OCI-LY7 (cell line): ENCODE results near the gene TESPA1. TPM values are rescaled to one million over a fixed set of nuclear protein-coding genes. Genes with fewer than 3 reads are reported as not detected.

Source experiments
- BruUV-seq: library from RNA; stranded (reverse); fragments of 400-500 nt; replicated peaks from 2 replicates; lab custom pipeline; 2021; lab: Mats Ljungman, UMichigan
- CTCF ChIA-PET: fragments of 300-600 bp; sonication (Branson Sonifier 250); formaldehyde crosslinking; loops from one replicate; lab custom pipeline; 2022; ENCODE audit warnings: antibody characterized with exemption; ENCODE audit not compliant: unreplicated experiment; lab: Charles Lee
- POLR2A ChIA-PET: fragments of 300-600 bp; sonication (Branson Sonifier 250); formaldehyde crosslinking; loops from one replicate; lab custom pipeline; 2022; ENCODE audit warnings: antibody characterized with exemption; lab: Charles Lee
- DNase-seq: peaks from one replicate; pipeline ENCODE4 v3.0.0-alpha.2; 2015; ENCODE audit warnings: low spot score
- H2AFZ ChIP-seq: fragments of 200-600 bp; sonication (generic), shearing (Covaris generic); 2 replicates; pipeline ENCODE4 v1.6.1; 2014; ENCODE audit warnings: mild to moderate bottlenecking, antibody characterized with exemption, low read length, moderate library complexity
- H3K27ac ChIP-seq: fragments of 200-600 bp; sonication (generic); 2 replicates; pipeline ENCODE4 v1.5.1; 2014; ENCODE audit warnings: mixed run types, low read depth, mild to moderate bottlenecking, moderate library complexity, low read length, inconsistent platforms; ENCODE audit not compliant: poor library complexity, severe bottlenecking
- H3K36me3 ChIP-seq: fragments of 200-600 bp; sonication (generic); 2 replicates; pipeline ENCODE4 v1.6.1; 2014; ENCODE audit warnings: mild to moderate bottlenecking, antibody characterized with exemption, low read length, moderate library complexity, mixed read lengths; ENCODE audit not compliant: insufficient read depth
- H3K4me1 ChIP-seq: fragments of 200-600 bp; sonication (generic); 2 replicates; pipeline ENCODE4 v1.5.1; 2014; ENCODE audit warnings: mild to moderate bottlenecking, low read length; ENCODE audit not compliant: insufficient read depth, poor library complexity, severe bottlenecking
- H3K4me2 ChIP-seq: fragments of 200-600 bp; sonication (generic); 2 replicates; pipeline ENCODE4 v1.6.1; 2014; ENCODE audit warnings: mild to moderate bottlenecking, low read length
- H3K4me3 ChIP-seq: fragments of 200-600 bp; sonication (generic); 2 replicates; pipeline ENCODE4 v1.5.1; 2014; ENCODE audit warnings: mild to moderate bottlenecking, low read depth, low read length; ENCODE audit not compliant: poor library complexity, severe bottlenecking
- H3K79me2 ChIP-seq: fragments of 200-600 bp; sonication (generic); 2 replicates; pipeline ENCODE4 v1.6.1; 2016; ENCODE audit warnings: low read depth, mild to moderate bottlenecking, low read length, moderate library complexity, mixed read lengths; ENCODE audit not compliant: insufficient read depth
- H3K9me2 ChIP-seq: fragments of 200-600 bp; sonication (generic); 2 replicates; pipeline ENCODE4 v1.6.1; 2016; ENCODE audit warnings: mild to moderate bottlenecking, low read length, mixed read lengths; ENCODE audit not compliant: insufficient read depth
- H3K9me3 ChIP-seq: fragments of 200-600 bp; sonication (generic); 2 replicates; pipeline ENCODE4 v1.6.1; 2014; ENCODE audit warnings: mild to moderate bottlenecking, mixed run types, low read length, mixed read lengths
- H4K20me1 ChIP-seq: fragments of 200-600 bp; sonication (generic); 2 replicates; pipeline ENCODE4 v1.6.1; 2014; ENCODE audit warnings: mild to moderate bottlenecking, antibody characterized with exemption, low read length, moderate library complexity, mixed read lengths; ENCODE audit not compliant: insufficient read depth
- CTCF ChIP-seq: fragments of 200-600 bp; sonication (generic); conservative IDR thresholded peaks from 2 replicates; pipeline ENCODE4 v1.5.1; 2014; ENCODE audit warnings: mild to moderate bottlenecking, antibody characterized with exemption, low read length, moderate library complexity, mixed read lengths
- EZH2phosphoT487 ChIP-seq: fragments of 200-600 bp; sonication (generic); IDR thresholded peaks from 2 replicates; pipeline ENCODE4 v1.6.1; 2018; ENCODE audit warnings: low read depth, borderline replicate concordance, mild to moderate bottlenecking, mixed run types, antibody characterized with exemption, low read length, moderate library complexity, mixed read lengths
- intact Hi-C: fragments of 100-400 bp; cut with micrococcal nuclease; formaldehyde crosslinking; loops from one replicate; pipeline ENCODE4 v1.10.0; 2022; ENCODE audit not compliant: unreplicated experiment
- total RNA-seq, 2 experiments: library from RNA; depleted of rRNA in 1 of 2; stranded (reverse); fragments of >200 nt in 1 of 2; shearing (Covaris generic) in 1 of 2; gene quantifications; 2 replicates each; pipeline ENCODE4 v1.2.3, GENCODE V29; 2014 to 2022

Gene TESPA1
- total RNA-seq, 2 experiments from 2014 or later = 9.5 to 24.1 TPM

GRCh38 chr12:54937376-54937775 lies 47.2 kb downstream of the TESPA1 start:
- no peaks in the 10 kb centered on the region for H3K9me3 ChIP-seq
- intact Hi-C loops = no loop called here
- H4K20me1 ChIP-seq = no peaks in the 10 kb centered on the region
- H3K79me2 ChIP-seq = no peaks in the 10 kb centered on the region
- peaks cover 13% of the 10 kb centered on the region for H3K4me1 ChIP-seq
- H3K4me2 ChIP-seq = no peak overlapping the region
- H3K36me3 ChIP-seq = no peaks in the 10 kb centered on the region
- no peak overlapping the region for H3K4me3 ChIP-seq
- no peak overlapping the region for H2AFZ ChIP-seq
- ChIA-PET POLR2A (no interaction called here), CTCF (no interaction called here)
- no TSS peak for BruUV-seq
- TF ChIP-seq EZH2phosphoT487 (no peak), CTCF (no peak)
- H3K9me2 ChIP-seq = no peaks in the 10 kb centered on the region
- no peak overlapping the region for H3K27ac ChIP-seq
- no peak for DNase-seq

- ChIA-PET POLR2A (no interaction called here), CTCF (no interaction called here)
- Histone ChIP-seq H2AFZ (no peak overlapping the region), H3K9me3 (no peaks in the 10 kb centered on the region), H3K36me3 (no peaks in the 10 kb centered on the region), H3K79me2 (no peaks in the 10 kb centered on the region), H3K27ac (no peak overlapping the region), H3K4me1 (peaks cover 13% of the 10 kb centered on the region), H3K4me3 (no peak overlapping the region), H3K4me2 (no peak overlapping the region), H3K9me2 (no peaks in the 10 kb centered on the region), H4K20me1 (no peaks in the 10 kb centered on the region)
- intact Hi-C loops = no loop called here
- DNase-seq = no peak
- BruUV-seq = no TSS peak
- TF ChIP-seq CTCF = no peak
- TF ChIP-seq EZH2phosphoT487 = no peak
These were observed 47.8 kb downstream of the TESPA1 start for GRCh38 chr12:54936736-54937135.

DNA sequence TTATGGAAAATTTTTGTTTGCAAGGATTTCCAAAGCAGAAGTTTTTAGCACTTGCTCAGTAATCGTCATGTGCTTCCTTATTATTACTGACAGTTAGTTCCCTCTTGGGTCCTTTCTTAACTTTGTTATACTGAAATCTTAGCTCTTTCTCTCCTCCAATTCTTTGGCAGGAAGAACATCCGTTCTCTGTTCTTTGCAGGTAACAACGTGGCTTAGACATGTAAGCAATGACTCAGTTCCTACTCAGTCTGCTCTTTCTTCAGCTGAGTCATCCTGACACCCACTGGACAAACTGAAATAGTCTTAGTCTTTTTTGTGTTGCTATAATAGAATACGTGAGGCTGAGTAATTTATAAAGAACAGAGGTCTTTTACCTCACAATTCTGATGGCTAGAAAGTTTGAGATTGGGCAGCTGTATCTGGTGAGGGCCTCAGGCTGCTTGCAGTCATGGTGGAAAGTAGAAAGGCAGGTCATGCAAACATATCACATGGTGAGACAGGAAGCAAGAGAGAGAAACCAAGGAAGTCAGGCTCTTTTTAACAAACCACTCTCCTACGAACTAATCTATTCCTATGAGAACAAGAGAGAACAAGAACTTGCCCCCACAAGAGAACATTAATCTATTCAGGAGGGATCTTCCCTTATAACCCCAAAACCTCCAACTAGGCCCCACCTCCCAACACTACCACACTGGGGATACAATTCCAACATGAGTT lies 49.2 kb downstream of the TESPA1 start:
- ChIA-PET CTCF (no interaction called here), POLR2A (no interaction called here)
- no peaks in the 10 kb centered on the region for H3K79me2 ChIP-seq
- peak overlapping the region; percentile 98 for H2AFZ ChIP-seq
- H3K9me3 ChIP-seq = no peaks in the 10 kb centered on the region
- peak; percentile 41 for DNase-seq
- TF ChIP-seq CTCF (peak; percentile 27; the same call in 1 of the 2 replicates), EZH2phosphoT487 (no peak)
- no peaks in the 10 kb centered on the region for H3K9me2 ChIP-seq
- peaks cover 13% of the 10 kb centered on the region for H3K4me1 ChIP-seq
- H3K4me2 ChIP-seq = peak overlapping the region; percentile 17; the same call in 1 of the 2 replicates
- BruUV-seq = no TSS peak
- no peaks in the 10 kb centered on the region for H4K20me1 ChIP-seq
- no peak overlapping the region for H3K27ac ChIP-seq
- H3K36me3 ChIP-seq = no peaks in the 10 kb centered on the region
- intact Hi-C loops = no loop called here
- no peak overlapping the region for H3K4me3 ChIP-seq
